Measurements from ENCODE around the gene FBXL13.
A peak's percentile ranks its signal among the peaks of the same experiment; 100 is the strongest.
"Not testable (repeated sequence)": the region's sequence is repeated elsewhere in the genome, so short reads cannot be mapped to it uniquely, and the experiment has no call there.

The FBXL13 gene

GRCh38 chr7:102806613-102807012 lies 268.0 kb downstream of the FBXL13 start:
- H3K4me3 ChIP-seq (ENCODE audit: low read depth, low read length): no peak overlapping the region
- TF ChIP-seq CTCF (IDR thresholded peaks at IDR 0.05; ENCODE audit: low read depth, low read length, missing control alignments): no peak
- DNase-seq (ENCODE audit: low read depth): no peak
- in situ Hi-C loops (cut with HindIII; ENCODE audit: low sequenced_read_pairs): no loop called here

- in situ Hi-C loops (cut with HindIII; ENCODE audit: low sequenced_read_pairs); H3K4me3 ChIP-seq (ENCODE audit: low read depth, low read length); DNase-seq (ENCODE audit: low read depth): not testable (repeated sequence)
Observed at GRCh38 chr7:102795987-102796595, 278.5 kb downstream of the FBXL13 start.

- H3K4me3 ChIP-seq (ENCODE audit: low read depth, low read length); DNase-seq (ENCODE audit: low read depth); in situ Hi-C loops (cut with HindIII; ENCODE audit: low sequenced_read_pairs): not testable (repeated sequence)
Observed at GRCh38 chr7:102794567-102794966, 280.0 kb downstream of the FBXL13 start.

- in situ Hi-C loops (cut with HindIII; ENCODE audit: low sequenced_read_pairs); DNase-seq (ENCODE audit: low read depth): not testable (repeated sequence)
Observed at GRCh38 chr7:102791831-102792230, 282.8 kb downstream of the FBXL13 start.

GRCh38 chr7:102791367-102791766 lies 283.2 kb downstream of the FBXL13 start:
- H3K4me3 ChIP-seq (ENCODE audit: low read depth, low read length); DNase-seq (ENCODE audit: low read depth); in situ Hi-C loops (cut with HindIII; ENCODE audit: low sequenced_read_pairs): not testable (repeated sequence)

More at GRCh38 chr7:102791831-102792230, 282.8 kb downstream of the FBXL13 start:
- not testable (repeated sequence) for H3K4me3 ChIP-seq (ENCODE audit: low read depth, low read length)

- in situ Hi-C loops (cut with HindIII; ENCODE audit: low sequenced_read_pairs); H3K4me3 ChIP-seq (ENCODE audit: low read depth, low read length); DNase-seq (ENCODE audit: low read depth): not testable (repeated sequence)
Observed at GRCh38 chr7:102790364-102791100, 284.1 kb downstream of the FBXL13 start.

- in situ Hi-C loops (cut with HindIII; ENCODE audit: low sequenced_read_pairs); DNase-seq (ENCODE audit: low read depth); H3K4me3 ChIP-seq (ENCODE audit: low read depth, low read length): not testable (repeated sequence)
Observed at GRCh38 chr7:102788770-102789169, 285.8 kb downstream of the FBXL13 start.

DNA sequence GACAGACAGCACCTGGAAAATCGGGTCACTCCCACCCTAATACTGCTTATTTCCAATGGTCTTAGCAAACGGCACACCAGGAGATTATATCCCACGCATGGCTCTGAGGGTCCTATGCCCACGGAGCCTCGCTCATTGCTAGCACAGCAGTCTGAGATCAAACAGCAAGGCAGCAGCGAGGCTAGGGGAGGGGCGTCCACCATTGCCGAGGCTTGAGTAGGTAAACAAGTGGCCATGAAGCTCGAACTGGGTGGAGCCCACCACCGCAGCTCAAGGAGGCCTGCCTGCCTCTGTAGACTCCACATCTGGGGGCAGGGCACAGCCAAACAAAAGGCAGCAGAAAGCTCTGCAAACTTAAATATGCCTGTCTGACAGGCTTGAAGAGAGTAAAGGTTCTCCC lies 293.7 kb downstream of the FBXL13 start:
- H3K4me3 ChIP-seq (ENCODE audit: low read depth, low read length); DNase-seq (ENCODE audit: low read depth); in situ Hi-C loops (cut with HindIII; ENCODE audit: low sequenced_read_pairs): not testable (repeated sequence)

DNA sequence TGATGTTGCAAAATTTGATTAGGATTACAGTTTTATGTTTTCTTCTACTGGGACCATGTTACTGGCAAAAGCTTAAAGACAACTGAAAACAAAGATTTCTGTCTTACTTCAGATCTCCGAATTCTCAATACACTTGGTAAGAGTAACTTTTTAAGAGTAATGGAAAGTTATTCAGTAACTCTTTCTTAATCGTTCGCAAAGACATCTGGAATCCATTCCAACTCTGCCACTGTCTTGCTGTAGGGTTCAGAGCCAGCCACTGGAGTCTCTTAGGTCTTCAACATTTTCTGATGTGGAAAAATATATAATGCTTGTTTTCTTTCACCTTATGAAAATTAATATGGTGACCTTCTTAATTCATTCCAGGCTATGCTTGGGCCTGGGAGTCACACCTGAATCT lies 295.9 kb downstream of the FBXL13 start:
- H3K4me3 ChIP-seq (ENCODE audit: low read depth, low read length); DNase-seq (ENCODE audit: low read depth); in situ Hi-C loops (cut with HindIII; ENCODE audit: low sequenced_read_pairs): not testable (repeated sequence)

DNA sequence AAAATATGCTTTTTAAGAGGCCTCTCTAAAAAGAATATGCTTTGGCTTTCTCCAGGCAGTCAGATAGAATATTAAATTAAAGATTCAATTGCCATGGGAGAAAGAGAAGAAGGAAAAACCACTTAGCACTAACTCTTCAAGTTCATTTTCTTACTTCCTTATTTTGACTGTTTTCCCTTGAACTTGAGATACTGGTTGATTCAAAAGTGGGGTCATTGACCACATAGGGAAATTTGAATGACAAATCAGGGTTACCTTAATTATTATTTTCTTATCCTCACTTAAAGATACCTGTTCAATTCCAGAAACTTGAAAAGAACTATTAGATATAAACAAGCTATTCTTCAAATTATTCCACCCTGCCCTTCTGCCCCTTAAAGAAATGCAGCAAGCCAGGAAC lies 298.4 kb downstream of the FBXL13 start:
- in situ Hi-C loops (cut with HindIII; ENCODE audit: low sequenced_read_pairs); DNase-seq (ENCODE audit: low read depth); H3K4me3 ChIP-seq (ENCODE audit: low read depth, low read length): not testable (repeated sequence)

DNA sequence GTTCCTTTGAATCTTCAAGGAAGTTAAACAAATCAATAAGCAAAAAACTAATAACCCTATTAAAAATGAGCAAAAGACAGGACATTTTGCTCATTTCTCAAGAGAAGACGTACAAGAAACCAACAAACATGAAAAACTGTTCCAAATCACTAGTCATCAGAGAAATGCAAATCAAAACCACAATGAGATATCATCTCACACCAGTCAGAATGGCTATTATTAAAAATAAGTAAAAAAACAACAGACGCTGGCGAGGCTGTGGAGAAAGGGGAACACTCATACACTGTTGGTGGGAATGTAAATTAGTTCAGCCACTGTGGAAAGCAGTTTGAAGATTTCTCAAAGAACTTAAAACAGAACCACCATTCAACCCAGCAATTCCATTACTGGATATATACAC lies 304.1 kb downstream of the FBXL13 start:
- in situ Hi-C loops (cut with HindIII; ENCODE audit: low sequenced_read_pairs): not testable (repeated sequence)

DNA sequence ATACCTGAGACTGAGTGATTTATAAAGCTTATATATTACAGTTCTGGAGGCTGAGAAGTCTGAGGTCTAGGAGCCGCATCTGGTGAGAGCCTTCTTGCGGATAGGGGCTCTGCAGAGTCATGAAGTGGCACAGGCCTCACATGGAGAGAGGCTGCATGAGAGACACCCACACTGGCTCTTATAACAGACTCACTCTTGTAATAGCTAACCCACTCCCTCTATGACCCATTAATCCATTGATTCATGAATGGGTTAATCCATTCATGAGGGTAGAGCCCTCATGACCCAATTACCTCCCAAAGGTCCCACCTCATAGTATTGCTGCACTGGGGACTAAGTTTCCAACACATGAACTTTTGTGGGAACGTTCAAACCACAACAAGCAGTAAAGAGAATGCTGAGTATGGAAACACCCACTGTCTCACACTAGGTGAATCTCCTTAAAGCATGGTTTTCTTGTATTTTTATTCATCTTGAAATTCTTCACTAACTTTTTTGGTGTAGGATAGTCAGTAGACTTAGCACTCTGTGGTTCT lies 304.9 kb downstream of the FBXL13 start:
- H3K4me3 ChIP-seq (ENCODE audit: low read depth, low read length); DNase-seq (ENCODE audit: low read depth); in situ Hi-C loops (cut with HindIII; ENCODE audit: low sequenced_read_pairs): not testable (repeated sequence)

More for the DNA sequence above, 304.1 kb downstream of the FBXL13 start:
- peak; percentile 15 for DNase-seq (ENCODE audit: low read depth)
- not testable (repeated sequence) for H3K4me3 ChIP-seq (ENCODE audit: low read depth, low read length)

GRCh38 chr7:102763295-102763905 lies 311.2 kb downstream of the FBXL13 start:
- in situ Hi-C loops (cut with HindIII; ENCODE audit: low sequenced_read_pairs); H3K4me3 ChIP-seq (ENCODE audit: low read depth, low read length); DNase-seq (ENCODE audit: low read depth): not testable (repeated sequence)
